ENCODE data around the gene EXTL1. TPM values are rescaled to one million over a fixed set of nuclear protein-coding genes. Genes with fewer than 3 reads are reported as not detected.

Gene EXTL1
- polyA plus RNA-seq, 6 donors from 2014 or later, result not detected

- peaks cover 17 to 53% (median 34%) of the 10 kb centered on the region in 3 donors for H3K27me3 Mint-ChIP-seq
- H3K4me3 Mint-ChIP-seq, result peak overlapping the region in 3 of 8 donors; percentile 45 to 96 (median 60)
- H3K27ac Mint-ChIP-seq, result no peak overlapping the region
- H3K36me3 Mint-ChIP-seq, result no peaks in the 10 kb centered on the region
- no peak for DNase-seq
- H3K9me3 Mint-ChIP-seq, result no peaks in the 10 kb centered on the region
- H3K4me1 Mint-ChIP-seq, result peaks cover 7 to 21% (median 13%) of the 10 kb centered on the region in 3 donors
- ATAC-seq (ENCODE audit: low read depth in 2 of 2), result no peak
Observed at GRCh38 chr1:26032656-26033357, 11.2 kb downstream of the EXTL1 start.

- Mint-ChIP-seq H3K4me3 (peak overlapping the region; percentile 95 to 98 (median 96)), H3K27me3 (peaks cover 17 to 59% (median 26%) of the 10 kb centered on the region in 3 donors), H3K36me3 (no peaks in the 10 kb centered on the region), H3K27ac (no peak overlapping the region), H3K4me1 (peaks cover 7 to 21% (median 13%) of the 10 kb centered on the region in 3 donors), H3K9me3 (no peaks in the 10 kb centered on the region)
- DNase-seq (no peak), ATAC-seq (ENCODE audit: low read depth in 2 of 2) (no peak)
Observed at GRCh38 chr1:26034504-26035202, 13.1 kb downstream of the EXTL1 start.

GRCh38 chr1:26035203-26035958 lies 13.8 kb downstream of the EXTL1 start:
- no peaks in the 10 kb centered on the region for H3K9me3 Mint-ChIP-seq
- peak; percentile 91 for DNase-seq
- peak; percentile 95 to 96 for ATAC-seq (ENCODE audit: low read depth in 2 of 2)
- H3K4me3 Mint-ChIP-seq, result peak overlapping the region; percentile 95 to 98 (median 96)
- no peaks in the 10 kb centered on the region for H3K36me3 Mint-ChIP-seq
- H3K27ac Mint-ChIP-seq, result peak overlapping the region; percentile 60 to 98 (median 88)
- H3K27me3 Mint-ChIP-seq, result peaks cover 17 to 57% (median 18%) of the 10 kb centered on the region in 3 donors
- H3K4me1 Mint-ChIP-seq, result peaks cover 7 to 21% (median 13%) of the 10 kb centered on the region in 3 donors

- DNase-seq, result peak; percentile 75
- Mint-ChIP-seq H3K9me3 (no peaks in the 10 kb centered on the region), H3K27ac (peak overlapping the region in 5 of 6 donors; percentile 33 to 98 (median 60)), H3K36me3 (no peaks in the 10 kb centered on the region), H3K4me3 (peak overlapping the region; percentile 95 to 98 (median 96)), H3K4me1 (peaks cover 7 to 21% (median 13%) of the 10 kb centered on the region in 3 donors), H3K27me3 (peaks cover 12 to 51% (median 14%) of the 10 kb centered on the region in 3 donors)
- peak; percentile 61 to 64 for ATAC-seq (ENCODE audit: low read depth in 2 of 2)
Observed at GRCh38 chr1:26035959-26036755, 14.6 kb downstream of the EXTL1 start.

- ATAC-seq (ENCODE audit: low read depth in 2 of 2), result no peak
- no peak for DNase-seq
- Mint-ChIP-seq H3K9me3 (no peaks in the 10 kb centered on the region), H3K27me3 (peaks cover 8 to 52% (median 21%) of the 10 kb centered on the region in 3 donors), H3K4me3 (peak overlapping the region in 5 of 8 donors; percentile 29 to 97 (median 95)), H3K4me1 (peaks cover 7 to 21% (median 13%) of the 10 kb centered on the region in 3 donors), H3K27ac (no peak overlapping the region), H3K36me3 (no peaks in the 10 kb centered on the region)
Observed at GRCh38 chr1:26036756-26037281, 15.2 kb downstream of the EXTL1 start.

GRCh38 chr1:26037904-26038303 lies 16.3 kb downstream of the EXTL1 start:
- H3K27ac Mint-ChIP-seq, result no peak overlapping the region
- H3K4me1 Mint-ChIP-seq, result peaks cover 7 to 21% (median 13%) of the 10 kb centered on the region in 3 donors
- DNase-seq (no peak), ATAC-seq (ENCODE audit: low read depth in 2 of 2) (no peak)
- peaks cover 15 to 42% (median 20%) of the 10 kb centered on the region in 3 donors for H3K27me3 Mint-ChIP-seq
- H3K4me3 Mint-ChIP-seq, result peak overlapping the region in 1 of 8 donors; percentile 48
- no peaks in the 10 kb centered on the region for H3K9me3 Mint-ChIP-seq
- H3K36me3 Mint-ChIP-seq, result no peaks in the 10 kb centered on the region

GRCh38 chr1:26038477-26038876 lies 16.9 kb downstream of the EXTL1 start:
- peaks cover 19 to 44% (median 24%) of the 10 kb centered on the region in 3 donors for H3K27me3 Mint-ChIP-seq
- H3K9me3 Mint-ChIP-seq, result no peaks in the 10 kb centered on the region
- ATAC-seq (ENCODE audit: low read depth in 2 of 2) (no peak), DNase-seq (no peak)
- H3K36me3 Mint-ChIP-seq, result no peaks in the 10 kb centered on the region
- H3K27ac Mint-ChIP-seq, result peak overlapping the region in 1 of 6 donors; percentile 51
- peak overlapping the region in 1 of 8 donors; percentile 48 for H3K4me3 Mint-ChIP-seq
- peaks cover 7 to 21% (median 13%) of the 10 kb centered on the region in 3 donors for H3K4me1 Mint-ChIP-seq

- Mint-ChIP-seq H3K4me1 (peaks cover 7 to 21% (median 13%) of the 10 kb centered on the region in 3 donors), H3K9me3 (no peaks in the 10 kb centered on the region), H3K27me3 (peaks cover 22 to 44% (median 29%) of the 10 kb centered on the region in 3 donors), H3K4me3 (peak overlapping the region in 1 of 8 donors; percentile 13), H3K27ac (peak overlapping the region in 1 of 6 donors; percentile 51), H3K36me3 (no peaks in the 10 kb centered on the region)
- ATAC-seq (ENCODE audit: low read depth in 2 of 2), result no peak
- DNase-seq, result no peak
Observed at GRCh38 chr1:26038904-26039303, 17.3 kb downstream of the EXTL1 start.

GRCh38 chr1:26041401-26041800 lies 19.8 kb downstream of the EXTL1 start:
- Mint-ChIP-seq H3K27ac (no peak overlapping the region), H3K9me3 (no peaks in the 10 kb centered on the region), H3K4me3 (no peak overlapping the region), H3K4me1 (peaks cover 0 to 6% (median 2%) of the 10 kb centered on the region in 3 donors), H3K27me3 (peaks cover 30 to 47% (median 46%) of the 10 kb centered on the region in 3 donors), H3K36me3 (no peaks in the 10 kb centered on the region)
- DNase-seq, result no peak
- ATAC-seq (ENCODE audit: low read depth in 2 of 2), result no peak

- Mint-ChIP-seq H3K27ac (no peak overlapping the region), H3K27me3 (peaks cover 30 to 49% (median 46%) of the 10 kb centered on the region in 3 donors), H3K36me3 (no peaks in the 10 kb centered on the region), H3K9me3 (no peaks in the 10 kb centered on the region), H3K4me3 (peak overlapping the region in 1 of 8 donors; percentile 57), H3K4me1 (peaks cover 0 to 8% (median 2%) of the 10 kb centered on the region in 3 donors)
- DNase-seq, result no peak
- no peak for ATAC-seq (ENCODE audit: low read depth in 2 of 2)
Observed at GRCh38 chr1:26041978-26042377, 20.4 kb downstream of the EXTL1 start.

- Mint-ChIP-seq H3K27ac (no peak overlapping the region), H3K9me3 (no peaks in the 10 kb centered on the region), H3K4me3 (no peak overlapping the region), H3K36me3 (no peaks in the 10 kb centered on the region), H3K4me1 (peaks cover 0 to 8% (median 2%) of the 10 kb centered on the region in 3 donors), H3K27me3 (peaks cover 42 to 66% (median 47%) of the 10 kb centered on the region in 3 donors)
- DNase-seq (no peak), ATAC-seq (ENCODE audit: low read depth in 2 of 2) (no peak)
Observed at GRCh38 chr1:26043765-26044164, 22.2 kb downstream of the EXTL1 start.

GRCh38 chr1:26044414-26044813 lies 22.8 kb downstream of the EXTL1 start:
- H3K27ac Mint-ChIP-seq, result no peak overlapping the region
- H3K4me1 Mint-ChIP-seq, result peaks cover 0 to 8% (median 2%) of the 10 kb centered on the region in 3 donors
- DNase-seq (no peak), ATAC-seq (ENCODE audit: low read depth in 2 of 2) (no peak)
- no peaks in the 10 kb centered on the region for H3K9me3 Mint-ChIP-seq
- H3K27me3 Mint-ChIP-seq, result peaks cover 48 to 67% (median 53%) of the 10 kb centered on the region in 3 donors
- no peak overlapping the region for H3K4me3 Mint-ChIP-seq
- no peaks in the 10 kb centered on the region for H3K36me3 Mint-ChIP-seq

Measured in naive B cell (primary cell).